T-helper 2 cell (primary cell): Measurements from ENCODE around the gene TRHDE.
"Not testable (repeated sequence)": the region's sequence is repeated elsewhere in the genome, so short reads cannot be mapped to it uniquely, and the experiment has no call there.

Source experiments
- DNase-seq, 5 experiments: peaks; one replicate each; pipeline versions ENCODE4 v3.0.0 to v3.0.0-alpha.2; 2012 to 2022

TRHDE gene

DNA sequence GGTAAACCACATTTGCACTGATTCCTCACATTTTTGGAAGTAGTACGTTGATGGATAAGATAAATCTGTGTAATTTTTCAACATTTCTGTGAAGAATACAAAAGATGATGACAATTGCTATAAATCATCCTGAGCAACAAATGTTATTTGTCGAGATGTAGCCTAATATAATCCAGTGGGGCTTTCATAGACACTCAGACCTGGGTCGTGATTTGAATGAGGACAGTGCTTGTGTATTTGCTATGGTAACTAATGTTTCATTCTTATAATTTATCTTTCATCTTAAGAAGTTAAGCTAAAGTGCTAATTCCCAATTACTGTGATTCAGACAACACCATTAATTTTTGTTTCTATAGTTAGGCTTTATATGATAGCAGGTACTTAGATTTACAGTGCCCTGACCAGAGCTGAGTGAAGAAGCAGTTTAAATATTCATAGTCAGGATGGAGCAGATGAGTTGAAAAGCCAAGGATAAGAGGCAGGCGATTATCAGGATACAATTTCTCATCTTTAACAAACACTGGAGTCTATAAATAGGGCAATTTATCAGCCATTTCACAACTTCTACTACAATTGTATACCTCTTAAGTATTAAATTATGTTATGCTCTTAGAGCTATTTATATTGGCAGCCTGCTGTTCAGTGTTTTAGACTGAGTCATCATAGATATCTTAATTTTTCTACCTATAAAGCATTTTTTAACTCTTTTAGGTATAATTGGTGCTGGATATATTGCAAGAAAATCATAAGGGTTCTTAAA lies 359.9 kb downstream of the TRHDE start:
- no peak for DNase-seq

- DNase-seq, result no peak
Measured at GRCh38 chr12:72642706-72643105, 370.5 kb downstream of the TRHDE start.

DNA sequence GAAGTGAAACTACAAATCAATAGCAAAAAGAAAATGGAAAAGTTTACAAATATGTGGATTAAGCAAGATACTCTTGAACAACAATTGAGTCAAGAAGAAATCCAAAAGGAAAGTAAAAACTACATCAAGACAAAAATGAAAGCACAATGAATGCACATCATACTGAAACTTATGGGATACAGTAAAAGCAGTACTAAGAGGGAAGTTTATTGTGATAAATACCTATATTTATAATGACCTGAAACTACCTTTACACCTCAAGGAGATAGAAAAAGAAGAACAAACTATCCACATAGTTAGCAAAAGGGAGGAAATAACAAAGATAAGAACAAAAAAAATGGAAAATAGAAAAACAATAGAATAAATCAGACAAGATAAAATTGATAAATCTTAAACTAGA lies 375.0 kb downstream of the TRHDE start:
- DNase-seq, result no peak

DNA sequence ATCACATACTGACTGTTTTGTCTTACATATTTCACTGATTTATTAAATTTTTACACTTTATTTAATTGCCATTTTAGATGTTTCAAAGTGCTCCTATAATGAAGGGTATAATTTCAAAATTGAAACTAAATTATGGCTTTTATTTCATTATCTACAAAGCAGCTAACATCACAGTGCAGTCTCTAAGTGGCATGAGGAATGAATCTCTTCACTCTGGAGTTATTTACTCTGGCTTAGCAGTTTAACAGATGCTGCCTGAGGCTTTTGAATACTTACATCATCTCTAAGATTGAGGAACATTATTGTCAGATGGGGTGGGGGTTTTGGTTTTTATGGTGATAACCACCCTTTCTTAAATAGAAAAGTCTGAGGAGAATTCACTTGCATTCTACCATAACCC lies 386.4 kb downstream of the TRHDE start:
- DNase-seq, result no peak

- not testable (repeated sequence) for DNase-seq
Measured at GRCh38 chr12:72660174-72660573, 388.0 kb downstream of the TRHDE start.

DNA sequence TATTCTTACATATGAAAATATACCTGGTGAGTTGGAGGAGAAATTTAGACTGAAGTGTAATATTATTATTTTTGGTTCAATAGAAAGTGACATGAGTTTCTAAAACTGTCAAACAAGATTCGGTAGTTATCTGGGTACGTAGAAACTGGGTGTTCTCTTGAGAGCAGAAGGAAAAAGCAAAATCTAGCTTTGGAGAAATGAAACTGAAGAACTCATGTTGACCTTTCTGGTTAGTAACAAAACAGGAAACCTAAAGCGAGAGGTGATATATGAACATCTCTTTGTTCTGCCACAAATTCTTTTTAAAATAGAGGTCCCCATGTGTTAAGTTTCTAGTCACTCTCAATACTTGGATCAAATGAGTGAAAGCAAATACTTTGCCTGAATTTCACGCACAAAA lies 401.7 kb downstream of the TRHDE start:
- no peak for DNase-seq

DNA sequence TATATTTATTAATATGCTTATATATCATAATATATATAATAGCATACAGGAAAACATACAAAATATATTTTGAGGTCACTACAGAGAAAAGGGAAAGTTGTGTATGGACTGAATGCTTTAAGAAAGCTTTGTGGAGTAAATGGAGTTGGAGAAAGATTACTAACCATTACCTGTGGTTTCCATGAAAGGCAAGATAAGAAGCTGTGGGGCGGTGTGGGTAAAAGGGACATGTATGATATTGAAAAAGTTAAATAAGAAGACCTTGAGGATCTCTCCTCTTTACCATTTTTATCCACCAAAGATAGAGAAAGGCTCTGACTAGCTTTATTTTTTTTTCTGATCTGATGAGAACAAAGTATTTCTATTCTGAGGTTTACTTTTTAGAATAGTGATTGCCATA lies 404.4 kb downstream of the TRHDE start:
- no peak for DNase-seq

DNA sequence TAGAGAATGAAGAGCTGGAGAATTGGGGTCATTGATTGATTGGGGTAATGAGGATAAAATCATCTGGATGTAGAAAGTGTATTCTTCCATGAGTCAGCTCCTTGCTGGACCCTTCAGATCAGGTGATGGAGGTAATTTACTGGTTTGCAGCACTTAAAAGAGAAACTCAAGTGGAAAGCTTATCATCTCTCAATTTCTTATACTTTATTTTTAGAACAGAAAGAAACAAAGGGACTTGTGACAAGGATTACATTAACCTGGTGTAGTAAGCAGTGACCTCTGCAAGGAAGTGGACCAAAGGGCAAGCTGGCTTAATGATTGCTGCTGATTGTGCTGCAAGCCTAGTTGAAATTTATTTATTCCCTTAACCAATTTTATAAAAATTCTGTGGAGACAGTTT lies 405.0 kb downstream of the TRHDE start:
- no peak for DNase-seq

- DNase-seq, result no peak
Measured at GRCh38 chr12:72677846-72678245, 405.7 kb downstream of the TRHDE start.

- no peak for DNase-seq
Measured at GRCh38 chr12:72679147-72679757, 407.1 kb downstream of the TRHDE start.

GRCh38 chr12:72681028-72681427 lies 408.9 kb downstream of the TRHDE start:
- no peak for DNase-seq

DNA sequence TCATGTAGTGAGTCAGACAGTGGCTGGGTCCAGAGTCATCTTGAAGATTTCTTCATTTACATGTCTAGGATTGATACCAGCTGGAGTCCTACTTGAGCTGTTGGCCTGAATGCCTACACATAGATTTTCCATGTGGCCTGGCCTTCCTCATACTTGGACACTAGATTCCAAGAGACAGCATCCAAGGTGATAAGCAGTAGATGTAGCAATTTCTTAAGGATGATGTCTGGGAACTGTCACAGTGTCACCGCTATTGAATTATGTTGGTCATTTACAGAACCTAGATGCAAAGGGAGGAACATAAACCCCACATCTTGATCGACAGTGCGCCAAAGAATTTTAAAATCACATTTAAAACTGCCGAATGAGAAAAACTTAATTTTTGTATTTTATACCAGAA lies 412.3 kb downstream of the TRHDE start:
- DNase-seq, result no peak

GRCh38 chr12:72692338-72692737 lies 420.2 kb downstream of the TRHDE start:
- no peak for DNase-seq

DNA sequence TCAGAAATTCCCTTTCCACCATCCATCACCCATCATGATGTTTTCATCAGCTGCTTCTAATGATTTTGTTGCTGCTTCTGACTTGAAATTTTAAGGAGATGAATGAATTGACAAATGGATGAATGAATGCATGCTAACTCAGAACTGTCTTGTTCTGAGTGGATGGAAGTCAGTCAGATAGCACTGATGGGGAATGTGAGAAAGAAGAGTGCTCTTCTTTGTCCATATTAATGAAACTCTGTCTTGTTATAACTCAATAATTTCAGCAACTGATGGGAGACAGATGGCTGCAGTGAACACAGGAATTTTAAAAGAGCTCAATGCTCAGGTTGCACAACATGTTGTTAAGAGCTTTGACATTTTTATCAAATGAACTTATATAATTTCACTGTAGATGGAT lies 422.0 kb downstream of the TRHDE start:
- no peak for DNase-seq

DNA sequence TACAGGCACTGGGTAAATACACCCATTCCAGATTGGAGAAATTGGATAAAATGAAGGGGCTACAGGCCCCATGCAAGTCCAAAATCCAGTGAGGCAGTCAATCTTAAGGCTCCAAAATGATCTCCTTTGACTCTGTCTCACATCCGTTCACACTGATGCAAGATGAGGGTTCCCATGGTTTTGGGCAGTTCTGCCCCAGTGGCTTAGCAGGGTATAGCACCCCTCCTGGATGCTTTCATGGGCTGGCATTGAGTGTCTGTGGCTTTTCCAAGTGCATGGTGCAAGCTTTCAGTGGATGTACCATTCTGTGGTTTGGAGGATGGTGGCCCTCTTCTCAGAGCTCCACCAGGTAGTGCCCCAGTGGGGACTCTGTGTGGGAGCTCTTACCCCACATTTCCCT lies 427.2 kb downstream of the TRHDE start:
- DNase-seq, result no peak

- not testable (repeated sequence) for DNase-seq
Measured at GRCh38 chr12:72712025-72712424, 439.9 kb downstream of the TRHDE start.

DNA sequence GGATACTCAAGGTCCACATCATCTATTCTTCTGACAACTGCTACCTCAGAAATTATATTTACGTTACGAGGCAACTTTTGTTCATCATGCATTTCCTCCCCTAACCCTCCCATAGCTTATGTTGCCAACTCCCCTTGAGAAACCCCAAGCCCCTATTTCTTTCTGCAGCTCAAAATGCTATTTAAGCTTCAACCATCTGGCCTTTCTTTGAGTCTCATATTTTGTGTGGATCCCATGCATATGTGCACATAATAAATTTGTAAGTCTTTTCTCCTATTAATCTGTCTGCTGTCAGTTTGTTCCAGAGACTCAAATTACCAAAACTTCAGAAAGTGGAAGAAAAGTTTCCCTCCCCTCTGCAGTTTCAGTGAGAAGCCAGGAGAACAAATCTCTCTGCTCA lies 444.1 kb downstream of the TRHDE start:
- DNase-seq, result no peak

DNA sequence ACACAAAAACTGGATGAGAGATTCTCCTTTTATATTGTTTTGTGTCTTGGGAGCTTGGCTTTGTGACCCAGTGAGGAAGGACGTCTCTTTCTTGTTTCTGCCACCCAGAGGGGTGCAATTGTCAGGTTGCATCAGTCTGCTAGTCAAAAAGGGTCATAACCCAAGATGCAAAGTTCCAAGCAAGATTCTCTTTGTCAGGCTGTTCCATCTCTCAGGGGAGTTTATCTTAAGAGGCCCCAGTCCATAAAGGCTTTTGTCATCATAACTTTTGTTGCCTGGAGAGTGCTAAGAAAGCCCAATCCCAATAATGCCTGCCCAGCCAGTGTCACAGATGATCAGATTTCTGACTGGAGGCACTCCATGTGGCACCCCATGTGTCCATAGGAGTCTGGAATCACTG lies 444.9 kb downstream of the TRHDE start:
- no peak for DNase-seq
